22Rv1 (cell line): ENCODE measurements around the gene GPBP1L1.

ENCODE experiments used
- CTCF ChIP-seq: fragments of 450-650 bp; IDR thresholded peaks from 2 replicates; pipeline ENCODE4 v1.5.1; 2017; ENCODE audit warnings: mild to moderate bottlenecking
- ZFX ChIP-seq: fragments of 450-650 bp; IDR thresholded peaks from 2 replicates; pipeline ENCODE4 v1.6.1; 2017; ENCODE audit warnings: antibody characterized with exemption, borderline replicate concordance

- TF ChIP-seq CTCF, result no peak
- no peak for TF ChIP-seq ZFX
Observed at GRCh38 chr1:45654540-45655280, 31.6 kb downstream of the GPBP1L1 start.
